Measurements from ENCODE around the gene MTHFD1. TPM values are rescaled to one million over a fixed set of nuclear protein-coding genes. Genes with fewer than 3 reads are reported as not detected.
A peak's percentile ranks its signal among the peaks of the same experiment; 100 is the strongest.

MTHFD1 gene
- total and polyA plus RNA-seq, 2 of the 4 experiments (the other 2 are of a cell fraction): 32.2 to 64.9 TPM

DNA sequence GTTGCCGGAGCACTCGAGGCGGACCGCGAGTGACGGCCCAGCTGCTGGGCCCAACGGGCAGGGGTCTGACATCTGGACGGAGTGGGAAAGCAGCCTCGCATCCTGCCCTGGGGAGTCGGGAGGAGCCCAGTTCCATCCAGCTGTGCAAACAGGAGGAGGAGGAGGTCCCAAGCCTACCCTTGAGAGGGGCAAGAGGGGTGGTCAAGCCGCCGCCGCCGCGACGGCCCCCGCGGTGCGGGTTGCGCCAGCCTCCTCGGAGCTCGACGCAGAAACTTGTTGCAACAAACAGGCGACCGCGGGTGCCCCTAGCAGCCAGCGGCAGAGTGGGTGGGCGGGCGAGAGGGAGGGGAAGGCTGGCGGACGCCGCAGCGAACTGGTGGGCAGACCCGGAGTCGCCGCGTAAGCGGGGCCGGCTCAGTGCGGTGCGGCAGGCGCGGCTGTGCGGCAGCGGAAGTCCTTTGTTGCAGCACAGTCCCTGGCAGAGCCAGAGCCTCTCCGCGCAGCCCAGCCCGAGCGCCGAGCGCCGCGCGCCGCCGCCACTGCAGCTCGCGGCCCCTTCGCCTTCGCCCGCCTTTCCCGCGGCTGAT is 116.2 kb downstream of the MTHFD1 start, which contains the start of gene ZBTB1:
TSS of gene ZBTB1 (plus strand) at position 461 of the 587 bp plus-strand sequence. CDS start 16,735 bp downstream, outside the sequence.
- 0% methylated on average over 22 of the region's 63 CpGs; no CpG with 5 or more reads in 1 of the 2 experiments for WGBS, 2 experiments (ENCODE audit: extremely low coverage in 2 of 2, insufficient read length in 1 of 2)
- Histone ChIP-seq H4K5ac (ENCODE audit: low read depth, low read length) (peak within 1 kb of the TSS; percentile 99), H3K9me3 (ENCODE audit: control insufficient read depth, insufficient read depth, low read length) (no peaks in the 10 kb centered on the region), H2AK9ac (replicated peaks; ENCODE audit: low read depth, low read length, poor library complexity) (peak within 1 kb of the TSS; percentile 99), H3K36me3 (ENCODE audit: control insufficient read depth, insufficient read depth, low read length) (no peaks in the 10 kb centered on the region), H2AK5ac (ENCODE audit: low read depth, low read length) (peak within 1 kb of the TSS; percentile 99), H2AFZ (replicated peaks; ENCODE audit: low read length, poor library complexity) (peak within 1 kb of the TSS; percentile 97), H3K9me1 (ENCODE audit: insufficient read depth, low read length) (peaks cover 19% of the 10 kb centered on the region), H2BK5ac (ENCODE audit: low read depth, low read length, poor library complexity, severe bottlenecking) (peak within 1 kb of the TSS; percentile 100), H4K20me1 (ENCODE audit: insufficient read depth, low read length) (peaks cover 41% of the 10 kb centered on the region), H3K23ac (ENCODE audit: low read depth, low read length) (peak within 1 kb of the TSS; percentile 97), H3K56ac (ENCODE audit: extremely low read depth, insufficient read depth, low read length) (peak within 1 kb of the TSS; percentile 97), H2BK120ac (ENCODE audit: low read depth, low read length) (peak within 1 kb of the TSS; percentile 88), H3K4me2 (ENCODE audit: low read depth, low read length) (peak within 1 kb of the TSS; percentile 100), H3K18ac (ENCODE audit: low read depth, low read length) (peak within 1 kb of the TSS; percentile 97), H2BK15ac (ENCODE audit: low read depth, low read length) (peak within 1 kb of the TSS; percentile 74; the same call in 1 of the 3 replicates), H4K91ac (ENCODE audit: insufficient read depth, low read depth, low read length) (peak within 1 kb of the TSS; percentile 96), H3K27ac (ENCODE audit: insufficient read depth, low read length) (peak within 1 kb of the TSS; percentile 100), H2BK20ac (ENCODE audit: low read depth, low read length) (peak within 1 kb of the TSS; percentile 42; the same call in 1 of the 2 replicates), H3K27me3 (ENCODE audit: control insufficient read depth, insufficient read depth, low read length) (no peaks in the 10 kb centered on the region), H3K14ac (replicated peaks; ENCODE audit: low read depth, low read length) (peak within 1 kb of the TSS; percentile 99), H3K4ac (ENCODE audit: low read depth, low read length) (peak within 1 kb of the TSS; percentile 100), H4K8ac (ENCODE audit: low read depth in 2 of 2, low read length in 2 of 2) (peak within 1 kb of the TSS; percentile 96 to 99), H3K4me3 (ENCODE audit: insufficient read depth, low read depth, low read length) (peak within 1 kb of the TSS; percentile 87), H3K4me1 (ENCODE audit: control insufficient read depth, insufficient read depth, low read length) (peaks cover 19% of the 10 kb centered on the region), H3K79me1 (ENCODE audit: low read depth in 1 of 2, low read length in 2 of 2) (peaks cover 18 to 68% of the 10 kb centered on the region in 2 experiments), H3K9ac (ENCODE audit: low read depth, low read length) (peak within 1 kb of the TSS; percentile 99)
- peak; percentile 86 for DNase-seq
- TF ChIP-seq, protein P1, sequence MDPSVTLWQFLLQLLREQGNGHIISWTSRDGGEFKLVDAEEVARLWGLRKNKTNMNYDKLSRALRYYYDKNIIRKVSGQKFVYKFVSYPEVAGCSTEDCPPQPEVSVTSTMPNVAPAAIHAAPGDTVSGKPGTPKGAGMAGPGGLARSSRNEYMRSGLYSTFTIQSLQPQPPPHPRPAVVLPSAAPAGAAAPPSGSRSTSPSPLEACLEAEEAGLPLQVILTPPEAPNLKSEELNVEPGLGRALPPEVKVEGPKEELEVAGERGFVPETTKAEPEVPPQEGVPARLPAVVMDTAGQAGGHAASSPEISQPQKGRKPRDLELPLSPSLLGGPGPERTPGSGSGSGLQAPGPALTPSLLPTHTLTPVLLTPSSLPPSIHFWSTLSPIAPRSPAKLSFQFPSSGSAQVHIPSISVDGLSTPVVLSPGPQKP (IDR thresholded peaks at IDR 0.05; ENCODE audit: borderline replicate concordance, low read depth, low read length): no peak
- TF ChIP-seq CEBPB (IDR thresholded peaks at IDR 0.05; ENCODE audit: low read depth, low read length) (peak; percentile 86), MAZ (IDR thresholded peaks at IDR 0.05; ENCODE audit: borderline replicate concordance, low read depth, low read length) (peak; percentile 22; the same call in 1 of the 2 replicates), POLR2A (IDR thresholded peaks at IDR 0.05; ENCODE audit: low read depth, low read length) (peak; percentile 91)
- intact Hi-C loops (cut with micrococcal nuclease): loop anchor here (2.0 kb wide), 2 partner anchors 132 to 258 kb away; no protein-coding TSS in a partner anchor
- POLR2A ChIA-PET (ENCODE audit: unreplicated experiment): interaction anchor here (0.6 to 0.7 kb wide), 4 partner anchors 132 to 180 kb away, joined by 3 to 9 read pairs (median 5); no protein-coding TSS in a partner anchor
- in situ Hi-C loops (cut with MboI; ENCODE audit: low sequenced_read_pairs): no loop called here
- no TSS peak for BruUV-seq (replicated peaks)
- CTCF ChIA-PET: interaction anchor here (1.0 kb wide), 1 partner anchor 40 kb away, joined by 3 read pairs; no protein-coding TSS in a partner anchor
- ATAC-seq (ENCODE audit: low read depth): peak; percentile 55
- dilution Hi-C loops (cut with HindIII; ENCODE audit: low sequenced_read_pairs, unreplicated experiment): no loop called here

Data from IMR-90 (cell line).